HCT116 (cell line): Measurements from ENCODE around the gene HSPG2. TPM values are rescaled to one million over a fixed set of nuclear protein-coding genes. Genes with fewer than 3 reads are reported as not detected.
A peak's percentile ranks its signal among the peaks of the same experiment; 100 is the strongest.

Experiments used
- ATAC-seq: fragments of 200-7000 bp; cut with Tn5 transposase; 2 replicates; pipeline ENCODE4 v1.9.1; 2020; ENCODE audit warnings: mild to moderate bottlenecking, moderate library complexity
- BruUV-seq: library from RNA; stranded (reverse); fragments of 400-500 nt; replicated peaks from 2 replicates; lab custom pipeline; 2021; lab: Mats Ljungman, UMichigan
- CTCF ChIA-PET: fragments of 300-600 bp; sonication (Branson Sonifier 250); formaldehyde crosslinking; loops from one replicate; lab custom pipeline; 2021; ENCODE audit warnings: antibody characterized with exemption; lab: Charles Lee
- POLR2A ChIA-PET: fragments of 300-600, 350-600 bp; sonication (Branson Sonifier 250); formaldehyde crosslinking; loops from one replicate; lab custom pipeline; 2021; ENCODE audit warnings: antibody characterized with exemption; lab: Charles Lee
- RAD21 ChIA-PET, 2 experiments: fragments of 300-600 bp; sonication (Branson Sonifier 250); formaldehyde crosslinking; loops; one replicate each; lab custom pipeline; 2023; ENCODE audit warnings: low total read pairs in 2 of 2; ENCODE audit not compliant: uncharacterized antibody in 2 of 2, unreplicated experiment in 2 of 2, low non-redundant PET in 1 of 2; lab: Charles Lee
- DNase-seq: peaks from one replicate; pipeline ENCODE4 v3.0.0-alpha.2; 2010; ENCODE audit warnings: low read depth, low spot score
- H2AFZ ChIP-seq: fragments of 200-600 bp; shearing (Covaris generic), sonication (generic); 2 replicates; pipeline ENCODE4 v1.6.1; 2017; ENCODE audit warnings: low read depth, mixed run types, mixed read lengths, antibody characterized with exemption, low read length; ENCODE audit not compliant: poor library complexity, severe bottlenecking
- H3K27ac ChIP-seq: 2 replicates; pipeline ENCODE4 v1.5.1; 2012; ENCODE audit warnings: low read depth, low read length
- H3K27me3 ChIP-seq: fragments of 200-600 bp; sonication (generic); 2 replicates; pipeline ENCODE4 v1.6.1; 2016; ENCODE audit warnings: mixed run types, low read length, mixed read lengths; ENCODE audit not compliant: insufficient read depth
- H3K36me3 ChIP-seq, 2 experiments: fragments of 200-500 bp in 1 of 2; fragments of 200-600 bp in 1 of 2; sonication (Bioruptor generic) in 1 of 2; sonication (generic) in 1 of 2; 2 replicates each; pipeline versions ENCODE4 v1.5.1 to v1.6.1; 2014 to 2016; ENCODE audit warnings: low read length in 2 of 2, inconsistent platforms in 1 of 2, mixed read lengths in 1 of 2, mixed run types in 1 of 2; ENCODE audit not compliant: insufficient read depth in 2 of 2, control insufficient read depth in 1 of 2
- H3K4me1 ChIP-seq, 2 experiments: fragments of 200-600 bp in 1 of 2; sonication (generic) in 1 of 2; 2 replicates each; pipeline versions ENCODE4 v1.5.1 to v1.6.1; 2012 to 2017; ENCODE audit warnings: low read length in 2 of 2, inconsistent platforms in 1 of 2, mild to moderate bottlenecking in 1 of 2, mixed read lengths in 1 of 2, mixed run types in 1 of 2, moderate library complexity in 1 of 2; ENCODE audit not compliant: insufficient read depth in 2 of 2, control insufficient read depth in 1 of 2
- H3K4me2 ChIP-seq: fragments of 200-600 bp; sonication (generic); 2 replicates; pipeline ENCODE4 v1.6.1; 2017; ENCODE audit warnings: mixed run types, low read length, mixed read lengths
- H3K4me3 ChIP-seq, 2 experiments: fragments of 200-600 bp in 1 of 2; sonication (generic) in 1 of 2; replicated peaks in 1 of 2; 2 replicates each; pipeline ENCODE4 v1.5.1; 2011 to 2016; ENCODE audit warnings: low read length in 2 of 2, control low read depth in 1 of 2, low read depth in 1 of 2, mild to moderate bottlenecking in 1 of 2, mixed read lengths in 1 of 2, mixed run types in 1 of 2
- H3K79me2 ChIP-seq: fragments of 200-600 bp; sonication (generic); 2 replicates; pipeline ENCODE4 v1.6.1; 2017; ENCODE audit warnings: mild to moderate bottlenecking, mixed run types, low read length, moderate library complexity, mixed read lengths; ENCODE audit not compliant: insufficient read depth
- H3K9ac ChIP-seq: fragments of 200-600 bp; sonication (generic); 2 replicates; pipeline ENCODE4 v1.6.1; 2016; ENCODE audit warnings: low read length, mixed read lengths
- H3K9me2 ChIP-seq: fragments of 200-600 bp; sonication (generic), shearing (Covaris generic); 2 replicates; pipeline ENCODE4 v1.6.1; 2017; ENCODE audit warnings: mixed run types, mild to moderate bottlenecking, moderate library complexity; ENCODE audit not compliant: insufficient read depth
- H3K9me3 ChIP-seq, 2 experiments: fragments of 200-500 bp in 1 of 2; fragments of 200-600 bp in 1 of 2; sonication (Bioruptor generic) in 1 of 2; sonication (generic) in 1 of 2; 2 replicates each; pipeline ENCODE4 v1.6.1; 2014 to 2017; ENCODE audit warnings: low read length in 2 of 2, mixed read lengths in 2 of 2, inconsistent platforms in 1 of 2, low read depth in 1 of 2, mild to moderate bottlenecking in 1 of 2, mixed run types in 1 of 2, moderate library complexity in 1 of 2; ENCODE audit not compliant: control insufficient read depth in 1 of 2, insufficient read depth in 1 of 2
- H4K20me1 ChIP-seq: fragments of 200-600 bp; sonication (generic), shearing (Covaris generic); 2 replicates; pipeline ENCODE4 v1.6.1; 2017; ENCODE audit warnings: mixed run types, mild to moderate bottlenecking, moderate library complexity; ENCODE audit not compliant: insufficient read depth
- CTCF ChIP-seq, 3 experiments: fragments of 200-600 bp in 1 of 3; sonication (generic) in 1 of 3; IDR thresholded peaks in 2 of 3; conservative IDR thresholded peaks in 1 of 3; 2 replicates each; pipeline ENCODE4 v1.5.1; 2012 to 2017; ENCODE audit warnings: low read depth in 2 of 3, low read length in 2 of 3, antibody characterized with exemption in 1 of 3, borderline replicate concordance in 1 of 3, control low read depth in 1 of 3, mild to moderate bottlenecking in 1 of 3, mixed read lengths in 1 of 3, mixed run types in 1 of 3, moderate library complexity in 1 of 3; ENCODE audit not compliant: insufficient read depth in 1 of 3
- EGR1 ChIP-seq: IDR thresholded peaks from 2 replicates; pipeline ENCODE4 v1.6.1; 2012; ENCODE audit warnings: low read depth
- ELF1 ChIP-seq: IDR thresholded peaks from 2 replicates; pipeline ENCODE4 v1.6.1; 2012; ENCODE audit warnings: low read depth, borderline replicate concordance
- FOSL1 ChIP-seq: IDR thresholded peaks from 2 replicates; pipeline ENCODE4 v1.6.1; 2012; ENCODE audit warnings: low read depth
- JUND ChIP-seq: IDR thresholded peaks from 2 replicates; pipeline ENCODE4 v1.6.1; 2012
- MAX ChIP-seq: IDR thresholded peaks from 2 replicates; pipeline ENCODE4 v1.6.1; 2012
- POLR2A ChIP-seq: IDR thresholded peaks from 2 replicates; pipeline ENCODE4 v1.7.0; 2011; ENCODE audit warnings: borderline replicate concordance; ENCODE audit not compliant: insufficient read depth, insufficient read length; ENCODE audit errors: extremely low read depth
- POLR2AphosphoS5 ChIP-seq: IDR thresholded peaks from 2 replicates; pipeline ENCODE4 v1.6.1; 2011; ENCODE audit warnings: mild to moderate bottlenecking, low read depth, low read length, moderate library complexity
- RAD21 ChIP-seq: IDR thresholded peaks from 2 replicates; pipeline ENCODE4 v1.6.1; 2012; ENCODE audit warnings: low read depth, mild to moderate bottlenecking
- SIN3A ChIP-seq: IDR thresholded peaks from 2 replicates; pipeline ENCODE4 v1.6.1; 2012; ENCODE audit warnings: low read depth
- YY1 ChIP-seq: IDR thresholded peaks from 2 replicates; pipeline ENCODE4 v1.6.1; 2011; ENCODE audit warnings: low read length, low read depth, moderate library complexity, mild to moderate bottlenecking; ENCODE audit not compliant: insufficient replicate concordance; ENCODE audit errors: extremely low read depth
- ZBTB33 ChIP-seq: IDR thresholded peaks from 2 replicates; pipeline ENCODE4 v1.6.1; 2011; ENCODE audit warnings: mild to moderate bottlenecking, low read length, moderate library complexity; ENCODE audit not compliant: insufficient replicate concordance; ENCODE audit errors: extremely low read depth
- intact Hi-C: fragments of 100-400 bp; cut with micrococcal nuclease; formaldehyde crosslinking; loops from 2 replicates; pipeline ENCODE4 v1.10.0; 2022
- total RNA-seq: library from RNA; stranded (reverse); gene quantifications from one replicate; pipeline ENCODE4 v1.2.1, GENCODE V29; 2021; ENCODE audit not compliant: unreplicated experiment

Gene HSPG2
- total RNA-seq, 1 experiment from 2014 or later: 55.7 TPM

- TF ChIP-seq CTCF (IDR thresholded peaks at IDR 0.05 in 2 of 3, conservative IDR thresholded peaks at IDR 0.05 in 1 of 3; ENCODE audit: borderline replicate concordance in 1 of 3, insufficient read depth in 1 of 3, low read depth in 2 of 3, low read length in 2 of 3): no peak
- TF ChIP-seq, all 23 proteins: peak for 4
Measured at GRCh38 chr1:21956720-21957552, 19.8 kb upstream of the HSPG2 start (continued).

GRCh38 chr1:21955501-21956281 lies 18.6 kb upstream of the HSPG2 start:
- Histone ChIP-seq H3K4me1 (peaks cover 23 to 24% of the 10 kb centered on the region in 2 experiments), H3K36me3 (no peaks in the 10 kb centered on the region), H3K27me3 (no peaks in the 10 kb centered on the region), H3K9me2 (no peaks in the 10 kb centered on the region), H3K4me2 (peak overlapping the region; percentile 60), H3K9ac (no peak overlapping the region), H4K20me1 (no peaks in the 10 kb centered on the region), H2AFZ (no peak overlapping the region), H3K9me3 (no peaks in the 10 kb centered on the region), H3K27ac (no peak overlapping the region; the same call in 1 of the 2 replicates), H3K79me2 (no peaks in the 10 kb centered on the region), H3K4me3 (no peak overlapping the region)
- CTCF ChIA-PET: interaction anchor here (2.0 kb wide), 1 partner anchor 16 kb away, joined by 6 read pairs; no protein-coding TSS in a partner anchor
- DNase-seq (no peak), ATAC-seq (no peak)
- TF ChIP-seq JUND: no peak
- TF ChIP-seq EGR1: no peak
- TF ChIP-seq CTCF (IDR thresholded peaks at IDR 0.05 in 2 of 3, conservative IDR thresholded peaks at IDR 0.05 in 1 of 3; ENCODE audit: borderline replicate concordance in 1 of 3, insufficient read depth in 1 of 3, low read depth in 2 of 3, low read length in 2 of 3): no peak
- no peak for TF ChIP-seq POLR2AphosphoS5
- no peak for TF ChIP-seq ZBTB33
- TF ChIP-seq POLR2A: no peak
- TF ChIP-seq RAD21: no peak
- TF ChIP-seq ELF1: no peak
- TF ChIP-seq SIN3A: no peak
- TF ChIP-seq YY1: no peak
- no peak for TF ChIP-seq MAX
- no peak for TF ChIP-seq FOSL1
- intact Hi-C loops: no loop called here
- BruUV-seq: no TSS peak
- POLR2A ChIA-PET: no interaction called here
- RAD21 ChIA-PET: no interaction called here
